DMS153 treated with DMSO at 0.1 percent for 48 hours (cell line): Measurements from ENCODE around the gene ZMYND8.
A peak's percentile ranks its signal among the peaks of the same experiment; 100 is the strongest.
"Not testable (repeated sequence)": the region's sequence is repeated elsewhere in the genome, so short reads cannot be mapped to it uniquely, and the experiment has no call there.

Experiments
- DNase-seq: peaks from one replicate; lab custom pipeline; 2025; ENCODE audit not compliant: unreplicated experiment; lab: John Stamatoyannopoulos, UW

Gene ZMYND8

DNA sequence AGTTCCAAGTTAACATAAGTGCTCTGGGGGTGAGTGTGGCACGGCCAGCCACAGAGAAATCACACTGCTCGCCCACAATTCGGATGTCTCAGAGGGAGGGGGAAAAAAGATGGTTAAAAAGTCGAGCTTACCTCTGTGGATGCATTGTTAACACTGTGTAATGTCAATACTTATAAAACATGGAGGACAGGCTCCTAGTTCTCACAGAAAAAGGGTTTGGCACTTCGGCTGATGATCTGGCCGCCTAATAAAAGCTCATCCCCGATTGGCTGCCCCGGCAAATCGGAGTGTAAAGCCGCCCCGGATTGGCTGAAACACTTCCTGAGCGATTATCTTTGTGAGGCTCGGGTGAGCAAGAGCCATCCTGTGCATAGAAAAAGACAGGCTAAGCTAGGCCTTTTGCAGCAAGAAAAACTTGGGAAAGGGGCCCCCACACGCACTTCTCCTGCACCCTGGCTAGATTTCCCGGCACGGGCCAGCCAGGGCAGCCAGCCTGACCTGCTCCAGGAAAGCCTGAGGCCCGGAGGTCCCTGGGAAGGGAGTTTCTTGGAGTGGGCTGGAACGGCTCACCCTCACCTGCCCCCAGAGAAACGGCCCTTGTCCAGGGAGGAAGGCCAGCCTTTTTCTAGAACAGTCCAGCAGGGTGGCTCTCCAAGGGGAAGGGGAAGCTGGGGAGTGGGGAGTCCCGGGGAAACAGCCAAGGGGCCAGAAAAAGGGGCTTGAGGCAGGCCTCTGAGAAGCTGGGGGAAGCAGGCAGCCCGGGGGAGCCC, at the start of gene ZMYND8:
TSS of gene ZMYND8 (minus strand) at position 174 of the 770 bp plus-strand sequence. CDS start at position 145, 29 bp downstream.
- DNase-seq: peak; percentile 89

- no peak for DNase-seq
Observed at GRCh38 chr20:47405775-47406325, 49.4 kb upstream of the ZMYND8 start.

GRCh38 chr20:47400685-47401084, 44.2 kb upstream of the ZMYND8 start:
- no peak for DNase-seq

DNA sequence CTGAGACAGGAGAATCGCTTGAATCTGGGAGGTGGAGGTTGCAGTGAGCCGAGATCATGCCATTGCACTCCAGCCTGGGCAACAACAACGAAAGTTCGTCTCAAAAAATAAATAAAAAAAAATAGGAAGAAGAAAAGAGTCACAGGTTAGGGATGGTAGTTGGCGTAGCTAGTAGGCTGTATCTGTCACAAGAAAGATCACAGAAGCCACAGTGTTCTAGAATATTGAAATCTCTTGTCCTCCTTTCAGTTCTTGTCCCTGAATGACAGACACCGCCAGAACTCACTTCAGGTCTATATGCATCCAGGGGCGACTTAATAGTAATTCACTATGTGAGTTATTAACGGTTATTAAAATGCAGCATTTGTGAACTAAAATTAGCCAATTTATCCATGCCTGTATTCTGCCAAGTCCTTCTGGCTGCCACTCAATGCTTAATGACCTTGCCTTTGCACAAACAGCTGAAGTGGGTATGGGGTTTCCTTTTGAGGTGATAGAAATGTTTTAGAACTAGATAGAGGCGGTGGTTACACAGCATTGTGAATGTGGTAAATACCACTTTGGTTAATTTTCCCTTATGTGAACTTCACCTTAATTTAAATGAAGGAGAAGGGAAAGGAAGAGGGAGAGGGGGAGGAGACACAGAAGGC, 41.3 kb upstream of the ZMYND8 start:
- peak; percentile 14 for DNase-seq

DNA sequence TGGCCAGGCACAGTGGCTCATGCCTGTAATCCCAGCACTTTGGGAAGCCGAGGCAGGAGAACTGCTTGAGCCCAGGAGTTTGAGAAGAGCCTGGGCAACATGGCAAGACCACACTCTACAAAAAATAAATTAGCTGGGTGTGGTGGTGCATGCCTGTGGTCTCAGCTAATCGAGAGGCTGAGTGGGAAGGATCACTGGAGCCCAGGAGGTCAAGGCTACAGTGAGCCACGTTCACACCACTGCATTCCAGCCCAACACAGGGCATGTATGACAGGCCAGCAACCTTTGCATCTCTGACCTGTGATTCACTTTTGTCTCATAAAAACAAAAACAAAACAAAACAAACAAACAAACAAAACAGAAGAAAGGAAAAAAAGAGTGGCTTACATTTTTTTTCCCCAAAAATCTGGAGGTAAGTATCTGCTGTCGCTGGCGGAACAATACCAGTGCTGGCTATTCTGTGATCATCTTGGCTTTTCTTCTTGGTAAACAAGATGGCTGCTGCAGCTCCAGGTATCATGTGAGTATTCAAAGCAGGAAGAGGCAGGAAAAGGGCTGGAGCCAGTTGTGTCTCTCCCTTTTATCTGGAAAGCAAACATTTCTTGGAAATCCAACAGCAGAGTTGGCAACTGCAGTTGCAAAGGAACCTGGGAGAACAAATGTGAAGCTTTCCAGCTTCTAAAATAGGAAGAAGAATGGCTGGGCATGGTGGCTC, 40.4 kb upstream of the ZMYND8 start:
- no peak for DNase-seq

GRCh38 chr20:47393796-47394514, 37.5 kb upstream of the ZMYND8 start:
- not testable (repeated sequence) for DNase-seq

DNA sequence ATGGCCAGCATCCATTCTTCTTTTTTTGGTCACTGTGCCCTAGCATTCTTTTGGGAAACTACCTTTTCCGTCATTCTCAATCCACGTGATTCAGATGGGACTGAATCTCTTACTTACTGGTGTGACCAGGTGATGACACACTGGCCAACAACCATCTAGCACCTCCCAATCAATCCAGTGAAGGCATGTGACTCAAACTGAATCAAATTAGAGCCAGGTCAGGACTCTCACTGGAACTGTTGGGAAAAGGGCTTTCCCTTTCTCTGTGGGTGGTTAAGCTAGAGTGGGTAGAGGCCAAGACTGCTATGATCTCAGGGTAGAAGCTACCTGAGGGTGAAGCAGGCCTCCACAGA, 36.2 kb upstream of the ZMYND8 start:
- no peak for DNase-seq

- no peak for DNase-seq
Observed at GRCh38 chr20:47392015-47392720, 35.7 kb upstream of the ZMYND8 start.

DNA sequence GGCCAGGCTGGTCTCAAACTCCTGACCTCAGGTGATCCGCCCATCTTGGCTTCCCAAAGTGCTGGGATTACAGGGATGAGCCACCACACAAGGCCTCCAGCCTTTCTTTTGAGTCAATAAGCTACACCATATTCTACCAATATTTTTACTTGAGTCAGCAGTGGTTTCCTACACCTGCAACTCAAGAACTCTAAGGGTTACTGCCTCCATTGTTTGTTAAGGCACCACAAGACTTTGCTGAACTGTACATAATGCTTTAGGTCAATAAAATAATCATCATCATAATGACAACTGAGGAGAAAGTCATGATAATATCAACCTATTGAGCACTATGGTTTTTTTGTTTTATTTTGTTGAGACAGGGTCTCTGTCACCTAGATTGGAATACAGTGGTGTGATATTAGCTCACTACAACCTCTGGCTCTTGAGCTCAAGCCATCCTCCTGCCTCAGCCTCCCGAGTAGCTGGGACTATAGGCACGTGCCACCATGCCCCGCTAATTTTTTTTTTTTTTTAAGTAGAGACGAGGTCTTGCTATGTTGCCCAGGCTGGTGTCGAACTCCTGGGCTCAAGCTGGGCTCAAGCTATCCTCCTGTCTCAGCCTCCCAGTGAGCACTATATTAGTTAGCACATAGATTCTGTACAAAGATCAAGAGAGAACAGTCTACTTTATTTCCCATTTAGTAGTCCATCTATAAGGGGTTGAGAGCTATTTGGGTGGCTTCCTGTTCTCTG, 34.9 kb upstream of the ZMYND8 start:
- no peak for DNase-seq

GRCh38 chr20:47389867-47390347, 33.4 kb upstream of the ZMYND8 start:
- no peak for DNase-seq

DNA sequence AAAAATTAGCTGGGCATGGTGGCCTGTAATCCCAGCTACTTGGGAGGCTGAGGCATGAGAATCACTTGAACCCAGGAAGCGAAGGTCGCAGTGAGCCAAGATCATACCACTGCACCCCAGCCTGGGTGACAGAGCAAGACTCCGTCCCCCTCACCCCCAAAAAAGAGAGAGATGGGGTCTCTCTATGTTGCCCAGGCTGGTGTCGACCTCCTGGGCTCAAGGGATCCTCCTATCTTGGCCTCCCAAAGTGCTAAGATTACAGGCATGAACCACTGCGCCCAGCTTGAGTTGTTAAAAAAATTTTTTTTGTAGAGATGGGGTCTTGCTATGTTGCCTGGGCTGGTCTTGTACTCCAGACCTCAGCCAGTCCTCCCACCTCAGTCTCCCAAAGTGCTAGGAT, 29.5 kb upstream of the ZMYND8 start:
- not testable (repeated sequence) for DNase-seq

- DNase-seq: no peak
Observed at GRCh38 chr20:47382746-47383415, 26.4 kb upstream of the ZMYND8 start.

- no peak for DNase-seq
Observed at GRCh38 chr20:47380481-47380880, 24.0 kb upstream of the ZMYND8 start.

DNA sequence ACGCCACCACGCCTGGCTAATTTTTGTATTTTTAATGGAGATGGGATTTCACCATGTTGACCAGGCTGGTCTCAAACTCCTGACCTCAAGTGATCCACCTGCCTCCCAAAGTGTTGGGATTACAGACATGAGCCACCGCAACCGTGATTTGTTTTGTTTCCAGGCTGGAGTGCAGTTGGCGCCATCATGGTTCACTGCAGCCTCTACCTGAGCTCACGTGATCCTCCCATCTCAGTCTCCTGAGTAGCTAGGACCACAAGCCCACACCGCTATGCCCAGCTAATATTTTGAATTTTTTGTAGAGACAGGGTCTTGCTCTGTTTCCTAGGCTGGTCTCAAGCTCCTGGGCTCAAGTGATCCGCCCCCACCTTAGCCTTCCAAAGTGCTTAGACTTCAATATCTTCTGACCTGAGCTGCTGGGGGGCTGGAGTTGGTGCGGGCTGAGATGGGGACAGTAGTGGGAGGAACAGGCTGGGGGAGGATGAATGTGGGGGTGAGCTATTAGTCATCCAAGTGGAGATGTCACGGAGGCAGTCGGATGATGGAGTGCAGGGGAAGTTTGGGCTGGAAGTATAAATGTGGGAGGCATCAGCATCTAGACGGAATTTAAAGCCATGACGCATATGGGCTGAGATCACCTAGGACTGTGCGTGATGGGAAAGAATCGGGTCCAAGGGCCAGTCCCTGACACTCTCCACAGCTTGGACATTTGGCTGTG, 23.1 kb upstream of the ZMYND8 start:
- no peak for DNase-seq

DNA sequence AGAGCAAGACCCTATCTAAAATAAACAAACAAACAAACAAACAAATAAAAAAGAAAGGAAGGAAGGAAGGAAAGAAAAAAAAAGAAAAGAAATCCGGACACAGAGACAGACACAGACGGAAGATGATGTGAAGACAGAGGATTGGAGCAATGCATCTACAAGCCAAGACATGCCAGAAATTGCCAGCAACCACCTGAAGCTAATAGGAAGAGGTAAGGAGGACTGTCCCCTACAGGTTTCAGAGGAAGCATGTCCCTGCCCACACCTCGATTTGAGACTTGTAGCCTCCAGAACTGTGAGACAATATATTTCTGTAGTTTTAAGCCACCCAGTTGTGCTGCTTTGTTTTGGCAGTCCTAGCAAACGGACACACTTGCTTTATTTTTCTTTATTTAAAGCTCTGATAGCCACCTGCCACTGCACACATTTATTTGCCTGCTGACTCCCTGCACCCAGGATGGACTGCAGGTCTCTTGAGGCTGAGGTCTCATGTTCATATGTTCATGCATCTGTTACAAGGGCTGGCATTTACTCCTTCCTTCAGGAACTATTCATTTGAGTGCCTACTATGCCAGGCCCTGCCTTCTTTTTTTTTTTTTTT, 20.7 kb upstream of the ZMYND8 start:
- DNase-seq: no peak

DNA sequence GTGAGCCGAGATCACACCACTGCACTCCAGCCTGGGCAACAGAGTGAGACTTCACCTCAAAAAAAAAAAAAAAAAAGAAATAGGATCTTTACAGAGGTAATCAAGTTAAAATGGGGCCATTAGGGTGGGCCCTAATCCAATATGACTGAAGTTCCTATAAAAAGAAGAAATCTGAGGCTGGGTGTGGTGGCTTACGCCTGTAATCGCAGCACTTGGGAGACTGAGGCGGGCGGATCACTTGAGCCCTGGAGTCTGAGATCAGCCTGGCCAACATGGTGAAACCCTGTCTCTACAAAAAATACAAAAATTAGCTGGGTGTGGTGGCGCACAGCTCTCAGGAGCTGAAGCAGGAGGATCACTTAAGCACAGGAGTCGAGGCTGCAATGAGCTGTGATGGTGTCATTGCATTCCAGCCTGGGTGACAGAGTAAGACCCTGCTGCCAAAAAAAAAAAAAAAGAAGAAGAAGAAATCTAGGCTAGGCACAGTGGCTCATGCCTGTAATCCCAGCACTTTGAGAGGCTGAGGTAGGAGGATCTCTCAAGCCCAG, 19.7 kb upstream of the ZMYND8 start:
- DNase-seq: not testable (repeated sequence)

GRCh38 chr20:47374121-47374520, 17.6 kb upstream of the ZMYND8 start:
- DNase-seq: not testable (repeated sequence)
